Fibroblast of mammary gland (primary cell): ENCODE results near the gene MALAT1.

ENCODE experiments used
- DNase-seq: peaks from one replicate; pipeline ENCODE4 v3.0.0-alpha.2; 2010; ENCODE audit warnings: low read depth
- H3K4me3 ChIP-seq: 2 replicates; pipeline ENCODE4 v1.5.1; 2011; ENCODE audit warnings: low read depth, mild to moderate bottlenecking, low read length, moderate library complexity; ENCODE audit not compliant: control insufficient read depth
- TF ChIP-seq, protein P1 (sequence below): conservative IDR thresholded peaks from 2 replicates; pipeline ENCODE4 v1.5.1; 2011; ENCODE audit warnings: low read depth, low read length, inconsistent platforms; ENCODE audit not compliant: control insufficient read depth, insufficient read depth

The MALAT1 gene

DNA sequence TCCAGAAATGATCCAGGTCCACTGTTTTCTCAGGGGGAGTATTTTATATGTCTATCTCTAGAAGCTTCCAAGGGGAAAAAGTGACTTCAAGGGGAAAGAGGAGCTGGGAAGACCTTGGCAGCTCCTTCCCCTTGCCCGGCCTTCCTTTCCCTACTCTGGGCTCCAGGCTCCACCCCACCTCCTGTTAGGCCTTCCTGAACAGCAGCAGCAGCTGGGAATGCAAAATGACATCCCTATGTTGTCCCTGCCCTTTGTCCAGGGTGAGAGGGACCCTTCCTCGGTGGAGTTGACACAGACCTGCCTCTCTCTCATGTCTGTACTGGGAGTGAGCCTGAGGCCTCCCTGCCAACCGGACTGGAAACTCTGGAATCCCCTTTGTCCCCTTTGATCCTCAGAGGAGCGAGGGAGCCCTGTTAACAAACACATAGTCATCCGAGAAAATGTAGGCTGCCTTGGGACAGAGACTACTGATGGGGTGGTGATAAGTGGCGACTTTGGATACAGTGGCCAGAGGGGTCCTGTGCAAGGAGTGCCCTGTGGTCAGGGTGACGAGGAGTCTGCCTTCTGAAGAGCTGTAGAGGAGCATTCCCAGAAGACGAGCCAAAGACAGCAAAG lies 9.0 kb upstream of the MALAT1 start:
- DNase-seq = peak; percentile 54
- H3K4me3 ChIP-seq = no peak overlapping the region
- TF ChIP-seq, protein P1, sequence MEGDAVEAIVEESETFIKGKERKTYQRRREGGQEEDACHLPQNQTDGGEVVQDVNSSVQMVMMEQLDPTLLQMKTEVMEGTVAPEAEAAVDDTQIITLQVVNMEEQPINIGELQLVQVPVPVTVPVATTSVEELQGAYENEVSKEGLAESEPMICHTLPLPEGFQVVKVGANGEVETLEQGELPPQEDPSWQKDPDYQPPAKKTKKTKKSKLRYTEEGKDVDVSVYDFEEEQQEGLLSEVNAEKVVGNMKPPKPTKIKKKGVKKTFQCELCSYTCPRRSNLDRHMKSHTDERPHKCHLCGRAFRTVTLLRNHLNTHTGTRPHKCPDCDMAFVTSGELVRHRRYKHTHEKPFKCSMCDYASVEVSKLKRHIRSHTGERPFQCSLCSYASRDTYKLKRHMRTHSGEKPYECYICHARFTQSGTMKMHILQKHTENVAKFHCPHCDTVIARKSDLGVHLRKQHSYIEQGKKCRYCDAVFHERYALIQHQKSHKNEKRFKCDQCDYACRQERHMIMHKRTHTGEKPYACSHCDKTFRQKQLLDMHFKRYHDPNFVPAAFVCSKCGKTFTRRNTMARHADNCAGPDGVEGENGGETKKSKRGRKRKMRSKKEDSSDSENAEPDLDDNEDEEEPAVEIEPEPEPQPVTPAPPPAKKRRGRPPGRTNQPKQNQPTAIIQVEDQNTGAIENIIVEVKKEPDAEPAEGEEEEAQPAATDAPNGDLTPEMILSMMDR = no peak

DNA sequence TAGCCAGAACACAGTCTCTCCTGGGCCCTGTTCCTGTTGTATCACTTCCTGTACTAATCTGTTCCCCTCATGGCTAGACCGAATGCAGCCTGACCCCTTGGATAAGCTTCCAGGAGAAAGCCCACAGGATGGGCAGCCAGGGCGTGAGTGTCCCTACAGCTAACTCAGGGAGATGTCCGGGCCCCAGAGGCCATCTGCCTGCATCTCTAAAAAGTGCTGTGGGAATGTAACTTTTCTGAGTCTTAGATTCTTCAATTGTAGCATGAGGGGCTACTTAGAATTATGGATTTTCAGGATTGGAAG lies 7.7 kb upstream of the MALAT1 start:
- no peak overlapping the region for H3K4me3 ChIP-seq
- no peak for DNase-seq
- TF ChIP-seq, protein P1 = no peak

DNA sequence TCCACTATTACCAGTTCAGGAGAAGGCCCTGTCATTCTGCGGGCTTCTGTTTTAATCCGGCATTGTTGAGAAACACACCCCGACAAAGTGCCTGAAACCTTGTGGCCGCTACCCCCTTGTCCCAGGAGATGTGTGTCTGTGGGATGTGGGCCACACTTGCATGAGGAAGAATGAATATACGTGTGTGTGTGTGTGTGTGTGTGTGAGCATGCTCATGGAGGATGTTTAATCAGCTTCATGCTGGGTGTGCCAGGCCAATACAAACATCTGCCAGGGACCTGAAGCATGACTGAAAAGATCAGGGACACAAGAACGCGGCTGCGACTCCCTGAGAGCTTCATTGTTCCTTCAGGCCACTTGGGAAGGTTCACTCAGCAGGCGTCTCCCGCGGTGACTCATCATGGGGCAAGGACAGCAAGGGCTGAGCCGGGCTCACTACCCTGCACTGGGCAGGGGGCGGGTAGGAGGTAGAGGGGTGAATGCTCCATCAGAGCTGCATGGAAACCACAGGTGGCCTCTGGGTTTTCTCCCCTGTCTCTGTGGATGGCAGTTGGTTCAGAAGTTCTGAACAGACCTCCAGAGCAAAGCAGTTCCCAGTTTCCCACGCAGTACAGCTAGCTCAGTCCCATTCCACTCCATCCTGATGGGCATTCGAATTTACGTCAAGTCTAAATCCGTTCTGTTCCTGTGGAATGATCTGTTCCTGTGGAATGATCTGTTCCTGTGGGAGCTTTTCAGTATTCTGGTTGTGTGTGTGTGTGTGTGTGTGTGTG lies 7.0 kb upstream of the MALAT1 start:
- TF ChIP-seq, protein P1 = no peak
- DNase-seq = peak; percentile 99
- no peak overlapping the region for H3K4me3 ChIP-seq

DNA sequence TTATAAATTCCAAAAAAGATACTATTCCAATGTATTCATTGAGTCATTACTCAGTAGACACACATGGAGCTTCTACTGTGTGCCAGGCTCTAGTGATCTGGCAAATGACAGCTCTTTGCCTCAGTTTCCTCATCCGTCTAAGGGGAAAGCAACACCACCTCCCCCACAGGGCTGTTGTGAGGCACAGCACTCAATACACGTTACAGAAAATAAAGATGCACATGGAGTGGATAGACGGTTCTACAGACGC lies 6.5 kb upstream of the MALAT1 start:
- TF ChIP-seq, protein P1 = no peak
- DNase-seq = no peak
- peak overlapping the region; percentile 15 for H3K4me3 ChIP-seq

DNA sequence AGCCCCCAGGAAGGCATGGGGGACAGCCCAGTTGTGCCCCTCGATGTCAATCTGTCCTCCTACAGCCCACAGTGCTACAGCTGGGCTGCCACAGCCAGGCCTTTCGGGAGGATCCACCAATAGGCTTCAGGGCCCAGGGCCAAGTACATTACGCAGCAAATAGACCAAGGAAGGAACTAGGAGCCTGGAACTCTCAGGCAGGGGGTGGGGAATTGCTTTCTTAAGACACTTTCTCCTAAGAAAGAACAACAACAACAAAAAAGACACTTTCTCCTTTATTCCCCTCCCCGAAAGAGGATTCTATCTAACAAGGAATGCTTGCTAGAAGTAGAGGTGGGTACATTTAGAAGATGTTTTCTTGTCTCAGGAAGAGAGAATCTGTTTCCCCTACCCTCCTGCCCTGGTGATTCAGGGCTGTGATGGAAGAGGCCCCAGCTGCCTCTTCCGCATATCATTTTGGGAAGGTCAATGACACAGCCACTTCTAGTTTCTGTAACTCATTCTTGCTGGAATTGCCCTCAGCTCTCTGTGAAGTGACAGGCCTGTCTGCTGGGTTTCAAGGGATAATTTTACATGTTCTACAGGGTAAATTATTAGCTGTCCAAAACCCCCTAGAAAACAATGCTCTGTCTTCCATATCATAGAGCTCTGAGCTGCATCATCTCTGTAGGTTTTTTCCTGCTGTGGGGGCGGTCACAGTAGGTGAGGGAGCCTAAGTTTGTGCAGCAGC lies 6.0 kb upstream of the MALAT1 start:
- H3K4me3 ChIP-seq = peak overlapping the region; percentile 19
- peak; percentile 91 for DNase-seq

DNA sequence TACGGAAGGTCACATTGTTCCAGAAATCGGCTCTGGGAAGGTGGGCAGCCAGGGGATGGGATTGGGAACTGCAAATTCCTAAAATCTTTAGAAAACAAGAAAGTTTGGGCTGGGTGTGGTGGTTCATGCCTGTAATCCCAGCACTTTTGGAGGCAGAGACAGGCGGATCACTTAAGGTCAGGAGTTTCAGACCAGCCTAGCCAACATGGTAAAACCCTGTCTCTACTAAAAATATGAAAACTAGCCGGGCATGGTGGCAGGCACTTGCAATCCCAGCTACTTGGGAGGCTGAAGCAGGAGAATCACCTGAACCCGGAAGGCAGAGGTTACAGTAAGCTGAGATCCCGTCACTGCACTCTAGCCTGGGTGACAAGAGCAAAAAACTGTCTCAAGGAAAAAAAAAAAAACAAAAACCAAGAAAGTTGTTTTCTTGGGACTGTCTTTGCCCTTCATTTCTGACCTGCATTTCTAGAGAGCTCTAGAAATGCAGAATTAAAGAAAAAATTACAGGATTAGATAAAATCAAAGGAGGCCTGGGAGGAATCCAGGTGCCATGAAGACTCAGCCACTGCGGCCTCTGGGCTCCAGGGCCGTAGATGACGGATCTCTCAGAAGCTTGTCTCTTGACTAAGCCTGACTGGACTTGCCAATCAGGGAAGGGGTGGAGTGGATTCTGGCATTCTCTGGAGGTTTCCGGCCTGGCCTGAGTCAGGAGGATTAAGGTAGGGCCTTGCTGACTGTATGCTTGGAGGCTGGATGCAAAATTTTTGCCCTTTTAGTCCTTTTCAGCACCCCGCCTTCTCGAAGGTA lies 5.3 kb upstream of the MALAT1 start:
- peak overlapping the region; percentile 19 for H3K4me3 ChIP-seq
- DNase-seq = peak; percentile 99
- TF ChIP-seq, protein P1 = no peak

More for the DNA sequence above, 6.0 kb upstream of the MALAT1 start:
- TF ChIP-seq, protein P1 = no peak
